ENCODE measurements around the gene STBD1.
"Not testable (repeated sequence)": the region's sequence is repeated elsewhere in the genome, so short reads cannot be mapped to it uniquely, and the experiment has no call there.

Gene STBD1

DNA sequence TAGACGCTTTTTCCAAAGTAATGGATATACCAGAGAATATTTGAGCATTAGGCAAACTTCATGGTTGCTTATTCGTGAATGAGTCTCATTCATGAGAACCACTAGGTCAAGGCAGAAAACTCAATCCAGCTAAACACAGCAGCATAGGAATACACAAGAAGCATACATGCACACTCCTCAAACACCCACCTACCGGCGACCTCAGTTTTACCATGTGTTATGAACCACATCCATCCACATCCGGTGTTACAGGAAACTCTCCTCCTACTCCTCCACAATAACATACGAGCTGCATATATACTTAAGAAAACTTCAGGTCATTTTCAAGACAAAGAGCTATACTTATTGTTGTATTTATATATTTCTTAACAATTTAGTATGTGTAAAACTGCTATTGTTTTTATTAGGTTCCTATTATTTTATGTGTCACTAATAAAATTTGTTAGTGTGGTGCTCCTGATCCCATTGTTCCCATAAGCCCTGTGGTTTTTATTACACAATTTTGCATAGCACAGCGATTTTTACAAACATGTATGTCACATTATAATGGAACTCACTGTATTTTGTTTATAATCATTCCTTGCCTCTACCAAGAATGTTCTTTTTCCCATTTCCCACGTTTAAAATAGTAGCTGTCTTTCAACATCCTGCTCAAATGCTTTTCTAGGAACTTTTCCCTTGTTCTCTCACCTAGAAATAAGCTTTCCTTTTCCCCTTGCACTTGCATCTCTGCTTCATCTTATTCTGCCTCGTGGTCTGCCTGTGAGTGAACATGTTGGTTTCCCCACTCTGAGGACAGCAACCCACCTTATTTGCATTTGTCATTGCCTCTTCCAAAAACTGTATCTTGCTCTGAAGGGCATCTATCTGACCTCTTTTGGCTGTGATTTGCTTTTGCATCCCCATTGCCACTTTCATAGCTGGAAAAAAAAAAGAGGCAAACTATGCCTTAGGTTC is 48.3 kb downstream of the STBD1 start:
- DNase-seq (ENCODE audit: low read depth, low spot score), result no peak
- TF ChIP-seq, protein P1, sequence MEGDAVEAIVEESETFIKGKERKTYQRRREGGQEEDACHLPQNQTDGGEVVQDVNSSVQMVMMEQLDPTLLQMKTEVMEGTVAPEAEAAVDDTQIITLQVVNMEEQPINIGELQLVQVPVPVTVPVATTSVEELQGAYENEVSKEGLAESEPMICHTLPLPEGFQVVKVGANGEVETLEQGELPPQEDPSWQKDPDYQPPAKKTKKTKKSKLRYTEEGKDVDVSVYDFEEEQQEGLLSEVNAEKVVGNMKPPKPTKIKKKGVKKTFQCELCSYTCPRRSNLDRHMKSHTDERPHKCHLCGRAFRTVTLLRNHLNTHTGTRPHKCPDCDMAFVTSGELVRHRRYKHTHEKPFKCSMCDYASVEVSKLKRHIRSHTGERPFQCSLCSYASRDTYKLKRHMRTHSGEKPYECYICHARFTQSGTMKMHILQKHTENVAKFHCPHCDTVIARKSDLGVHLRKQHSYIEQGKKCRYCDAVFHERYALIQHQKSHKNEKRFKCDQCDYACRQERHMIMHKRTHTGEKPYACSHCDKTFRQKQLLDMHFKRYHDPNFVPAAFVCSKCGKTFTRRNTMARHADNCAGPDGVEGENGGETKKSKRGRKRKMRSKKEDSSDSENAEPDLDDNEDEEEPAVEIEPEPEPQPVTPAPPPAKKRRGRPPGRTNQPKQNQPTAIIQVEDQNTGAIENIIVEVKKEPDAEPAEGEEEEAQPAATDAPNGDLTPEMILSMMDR (IDR thresholded peaks at IDR 0.05; ENCODE audit: insufficient read depth, low read length, missing control alignments), result no peak
- ChIA-PET CTCF (interaction anchor here (1.1 kb wide), 1 partner anchor 24 kb away, joined by 3 read pairs; no protein-coding TSS in a partner anchor), POLR2A (interaction anchor here (0.7 kb wide), 1 partner anchor 9 kb away, joined by 4 read pairs; no protein-coding TSS in a partner anchor)
- no peak overlapping the region for H3K4me3 ChIP-seq (ENCODE audit: low read depth, low read length)

DNA sequence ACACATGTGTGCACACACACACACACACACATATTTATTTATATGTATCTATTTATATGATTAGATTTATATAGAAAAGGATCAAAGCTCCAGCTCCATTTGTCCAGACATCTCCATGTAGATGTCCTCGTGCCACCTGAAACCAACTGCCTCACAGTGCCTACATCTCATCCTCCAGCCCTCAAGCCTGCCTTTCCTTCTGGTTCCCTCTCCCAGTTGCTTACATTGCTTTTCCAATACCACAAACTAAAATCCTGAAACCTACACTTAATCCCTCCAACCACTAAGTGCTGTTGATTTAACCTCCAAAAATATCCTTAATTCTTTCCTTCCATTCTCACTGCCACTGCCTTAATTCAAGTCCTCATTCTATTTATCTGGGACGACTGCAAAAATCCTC is 51.4 kb downstream of the STBD1 start:
- ChIA-PET POLR2A (no interaction called here), CTCF (no interaction called here)
- TF ChIP-seq, protein P1 (IDR thresholded peaks at IDR 0.05; ENCODE audit: insufficient read depth, low read length, missing control alignments), result no peak
- no peak for DNase-seq (ENCODE audit: low read depth, low spot score)
- no peak overlapping the region for H3K4me3 ChIP-seq (ENCODE audit: low read depth, low read length)

DNA sequence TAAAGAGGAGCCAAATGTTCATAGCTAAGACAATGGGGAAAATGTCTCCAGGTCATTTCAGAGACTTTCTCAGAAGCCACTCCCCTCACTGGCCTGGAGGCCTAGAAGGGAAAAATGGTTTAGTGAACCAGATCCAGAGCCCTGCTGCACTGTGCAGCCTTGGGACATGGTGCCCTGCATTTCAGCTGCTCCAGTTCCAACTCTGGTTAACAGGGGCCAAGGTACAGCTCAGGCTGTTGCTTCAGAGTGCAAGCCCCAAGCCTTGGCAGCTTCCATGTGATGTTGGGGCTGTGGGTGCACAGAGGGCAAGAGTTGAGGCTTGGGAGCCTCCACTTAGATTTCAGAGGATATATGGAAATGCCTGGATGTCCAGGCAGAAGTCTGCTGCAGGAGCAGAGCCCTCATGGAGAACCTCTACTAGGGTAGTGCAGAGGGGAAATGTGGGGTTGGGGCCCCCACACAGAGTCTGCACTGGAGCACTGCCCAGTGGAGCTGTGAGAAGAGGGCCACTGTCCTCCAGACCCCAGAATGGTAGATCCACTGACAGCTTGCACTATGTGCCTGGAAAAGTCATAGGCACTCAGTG is 53.4 kb downstream of the STBD1 start:
- CTCF ChIA-PET, result not testable (repeated sequence)

More for the DNA sequence above, 53.4 kb downstream of the STBD1 start:
- DNase-seq (ENCODE audit: low read depth, low spot score); POLR2A ChIA-PET; H3K4me3 ChIP-seq (ENCODE audit: low read depth, low read length): not testable (repeated sequence)
